DMS79 (cell line): ENCODE results near the gene LDLRAD2.

Experiments used
- DNase-seq: peaks from one replicate; lab custom pipeline; 2025; lab: John Stamatoyannopoulos, UW

LDLRAD2 gene

GRCh38 chr1:21860971-21861370 lies 48.9 kb downstream of the LDLRAD2 start:
- no peak for DNase-seq

DNA sequence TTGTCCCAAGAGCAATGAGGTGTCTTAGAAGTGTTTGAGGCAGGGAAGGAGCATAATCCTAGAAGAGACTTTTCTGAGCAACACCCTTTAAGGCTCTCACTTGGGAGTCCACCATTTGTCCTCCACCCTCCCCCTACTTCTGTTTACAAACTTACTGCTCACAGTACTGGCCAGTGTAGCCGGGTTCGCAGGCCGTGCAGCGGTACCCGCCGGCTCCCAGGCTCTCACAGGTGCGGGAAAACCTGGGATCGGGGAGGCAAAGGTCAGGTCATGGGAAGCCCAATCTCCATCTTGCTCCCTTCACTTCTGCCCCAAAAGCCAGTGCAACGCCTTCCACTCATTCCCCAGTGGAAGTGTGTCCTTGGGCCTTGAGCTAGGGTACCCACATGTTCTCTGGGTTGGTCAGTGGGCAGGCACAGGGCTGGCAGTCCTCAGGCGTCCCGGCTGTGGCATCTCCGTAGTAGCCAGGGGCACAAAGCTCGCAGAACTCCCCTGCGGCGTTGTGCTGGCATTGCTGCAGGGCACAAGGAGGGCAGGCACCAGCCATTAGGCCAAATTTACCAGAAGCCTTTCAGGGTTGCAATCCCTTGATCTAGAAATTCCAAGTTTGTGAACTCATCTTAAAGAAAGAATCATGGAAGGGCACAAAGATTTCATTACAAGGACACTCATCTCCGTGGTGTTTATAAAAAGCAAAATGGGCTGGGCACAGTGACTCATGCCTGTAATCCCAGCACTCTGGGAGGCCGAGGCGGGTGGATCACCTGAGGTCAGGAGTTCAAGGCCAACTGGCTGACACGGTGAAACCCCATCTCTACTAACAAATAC lies 49.8 kb downstream of the LDLRAD2 start:
- DNase-seq, result no peak

GRCh38 chr1:21863981-21864380 lies 51.9 kb downstream of the LDLRAD2 start:
- no peak for DNase-seq

DNA sequence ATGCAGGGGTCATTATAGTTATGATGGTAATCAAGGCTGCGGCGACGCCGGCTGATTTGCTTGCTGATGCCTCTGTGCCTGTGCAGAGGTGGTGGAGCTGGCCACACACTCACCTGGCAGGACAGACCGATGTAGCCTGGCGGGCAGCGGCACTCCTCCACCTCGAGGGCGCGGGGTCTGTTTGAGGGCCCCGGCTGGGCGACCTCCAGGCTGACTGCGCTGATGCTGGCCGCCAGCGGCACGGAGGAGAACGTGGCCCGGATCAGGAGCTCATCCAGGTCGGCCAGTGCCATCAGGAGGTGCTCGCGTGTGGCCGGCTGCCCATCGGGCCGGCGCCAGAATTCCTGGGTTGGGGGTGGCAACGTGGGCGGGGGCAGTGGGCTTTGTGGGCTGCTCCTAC lies 52.7 kb downstream of the LDLRAD2 start:
- DNase-seq, result no peak

DNA sequence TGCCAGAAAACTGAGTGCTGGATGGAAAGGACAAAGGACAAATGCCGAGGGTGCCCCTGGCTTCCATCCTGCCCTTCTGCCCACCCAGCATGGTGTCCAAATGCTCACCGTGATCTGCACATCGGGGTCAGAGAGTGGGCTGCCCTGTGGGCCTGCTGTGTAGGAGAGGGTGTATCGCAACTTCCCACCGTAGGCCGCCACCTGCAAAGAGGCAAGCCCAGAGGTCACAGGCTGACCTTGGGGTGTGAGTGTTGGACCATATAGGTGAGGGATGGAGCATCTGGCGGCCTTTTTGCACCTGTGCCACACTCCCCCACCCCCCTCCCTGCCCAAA lies 53.5 kb downstream of the LDLRAD2 start:
- no peak for DNase-seq

DNA sequence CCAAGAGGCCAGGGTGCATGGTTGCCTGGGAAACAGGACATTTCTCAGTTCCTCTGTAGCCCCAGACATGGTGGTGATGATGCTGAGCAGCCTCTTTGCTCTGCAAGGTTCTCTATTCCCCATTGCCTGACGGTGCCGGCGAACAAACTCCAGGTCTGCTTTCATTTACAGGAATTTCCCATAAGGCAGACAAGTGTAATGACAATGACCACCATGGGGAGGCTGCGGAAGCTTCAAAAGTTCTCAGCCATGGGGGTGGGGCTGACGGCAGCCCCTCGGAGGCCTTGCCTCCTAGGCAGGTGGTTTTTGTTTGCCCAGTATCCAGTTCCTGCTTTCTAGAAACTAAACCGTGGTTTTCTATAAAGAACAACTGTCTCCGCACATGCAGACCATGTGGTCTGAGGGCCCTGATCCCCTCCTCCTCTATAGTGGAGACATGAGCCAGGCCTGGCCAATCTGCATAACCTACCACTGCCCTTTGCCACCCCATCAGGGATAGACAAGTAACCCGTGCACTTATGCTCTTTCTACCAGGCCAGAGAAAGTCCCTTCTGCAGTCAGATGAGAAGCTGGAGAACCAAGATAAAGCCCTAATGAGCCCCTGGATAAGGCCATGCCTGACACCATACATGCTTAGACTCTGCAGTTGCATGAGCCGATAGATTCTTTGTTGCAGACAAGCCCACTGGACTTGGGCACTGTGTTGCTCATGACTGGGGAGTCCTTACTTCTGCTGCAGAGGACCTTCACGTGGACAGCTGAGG lies 54.1 kb downstream of the LDLRAD2 start:
- no peak for DNase-seq

- no peak for DNase-seq
These were observed 54.6 kb downstream of the LDLRAD2 start for GRCh38 chr1:21866707-21867043.

GRCh38 chr1:21867451-21867996 lies 55.5 kb downstream of the LDLRAD2 start:
- no peak for DNase-seq

- DNase-seq, result no peak
These were observed 56.4 kb downstream of the LDLRAD2 start for GRCh38 chr1:21868482-21868881.

DNA sequence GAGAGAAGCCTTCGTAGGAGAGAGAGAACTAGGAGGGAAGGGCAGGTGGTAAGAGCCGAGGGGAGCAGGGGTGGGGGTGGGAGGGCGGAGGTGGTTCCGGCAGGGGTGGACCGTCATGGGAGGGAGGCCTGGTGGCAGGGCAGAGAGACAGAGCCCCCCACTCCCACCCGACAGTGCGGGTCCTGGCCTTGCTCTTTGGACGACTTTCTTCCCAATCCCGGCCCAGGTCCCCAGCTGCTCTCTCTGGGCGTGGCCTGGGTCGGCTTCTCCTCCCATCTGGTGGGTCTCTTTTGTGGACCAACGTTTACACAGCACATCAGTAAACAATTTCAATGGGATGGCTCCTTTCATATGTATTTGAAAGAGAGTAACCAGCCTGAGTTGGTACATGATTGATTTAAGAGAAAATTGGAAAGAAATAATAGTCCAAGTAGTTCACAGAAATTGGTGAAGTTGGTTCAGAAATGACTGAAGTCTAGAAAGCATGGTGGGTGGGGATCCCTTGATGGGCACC lies 56.9 kb downstream of the LDLRAD2 start:
- no peak for DNase-seq

- DNase-seq, result peak; percentile 92
These were observed 57.6 kb downstream of the LDLRAD2 start for GRCh38 chr1:21869620-21870121.

GRCh38 chr1:21870611-21871010 lies 58.5 kb downstream of the LDLRAD2 start:
- DNase-seq, result no peak

DNA sequence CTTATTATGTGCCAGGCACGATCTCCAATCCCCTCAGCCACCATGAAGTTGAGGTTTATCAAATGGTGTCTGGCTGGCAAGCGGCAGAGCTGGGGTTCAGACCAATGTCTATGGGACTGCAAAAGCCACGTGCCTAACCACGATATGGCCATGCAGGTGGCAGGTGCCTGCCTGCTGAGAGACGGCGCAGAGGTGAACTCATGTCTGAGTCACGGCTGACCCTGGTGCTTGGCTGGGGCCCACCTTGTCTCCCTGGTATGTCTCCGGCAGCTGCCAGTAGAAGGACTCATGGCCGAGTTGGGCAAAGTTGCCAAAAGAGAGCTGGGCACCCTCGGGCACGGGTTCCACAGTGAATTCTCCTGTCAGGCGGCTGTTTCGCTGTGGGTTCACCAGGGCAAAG lies 59.9 kb downstream of the LDLRAD2 start:
- no peak for DNase-seq

DNA sequence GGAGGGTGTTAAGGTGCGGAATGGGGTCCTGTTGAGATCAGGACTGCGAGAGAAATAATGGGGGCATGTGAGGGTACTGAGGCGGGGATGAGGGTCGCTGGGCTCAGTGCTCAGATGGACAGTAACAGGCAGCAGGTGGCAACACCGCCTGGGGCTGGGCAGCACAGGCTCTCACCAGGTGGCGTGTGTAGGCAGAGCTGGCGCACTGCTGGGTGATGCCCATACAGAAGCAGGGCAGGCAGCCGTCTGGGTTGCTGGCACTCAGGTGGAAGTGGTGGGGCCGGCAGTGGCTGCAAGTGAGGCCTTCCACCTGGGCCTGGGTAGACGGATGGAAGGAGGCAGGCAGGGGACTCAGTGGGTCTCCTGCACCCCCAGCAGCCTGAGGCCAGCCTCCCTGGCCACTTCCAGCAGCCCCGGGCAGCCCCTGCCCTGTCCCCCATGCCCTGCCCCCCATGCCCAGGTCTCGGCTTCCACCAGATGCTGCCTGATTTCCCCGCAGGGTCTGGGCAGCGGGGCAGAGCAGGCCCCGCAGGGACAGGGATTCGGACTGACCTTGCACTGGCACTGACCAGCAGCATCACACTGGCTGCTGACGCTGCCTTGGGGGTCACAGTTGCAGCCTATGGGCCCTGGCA lies 60.5 kb downstream of the LDLRAD2 start:
- no peak for DNase-seq

GRCh38 chr1:21873174-21873573 lies 61.1 kb downstream of the LDLRAD2 start:
- DNase-seq, result no peak

- DNase-seq, result no peak
These were observed 61.7 kb downstream of the LDLRAD2 start for GRCh38 chr1:21873761-21874160.

GRCh38 chr1:21874328-21874727 lies 62.3 kb downstream of the LDLRAD2 start:
- DNase-seq, result peak; percentile 67
